H1 (cell line): ENCODE results near the gene VDAC2.

ENCODE experiments used
- CEBPB ChIP-seq: IDR thresholded peaks from 2 replicates; pipeline ENCODE4 v1.6.1; 2012; ENCODE audit warnings: low read depth, low read length
- HDAC6 ChIP-seq: IDR thresholded peaks from one replicate; pipeline ENCODE4 v1.7.1; 2012; ENCODE audit warnings: low read depth, mild to moderate bottlenecking, inconsistent platforms, low read length, moderate library complexity
- MAFK ChIP-seq: IDR thresholded peaks from 2 replicates; pipeline ENCODE4 v1.6.1; 2012; ENCODE audit warnings: low read depth, mild to moderate bottlenecking, improper control_type of control experiment, low read length
- POLR2A ChIP-seq, 2 experiments: IDR thresholded peaks; 1 replicate in 1 of 2; 2 replicates in 1 of 2; pipeline ENCODE4 v1.6.1; 2011; ENCODE audit warnings: low read depth in 2 of 2, low read length in 2 of 2, mild to moderate bottlenecking in 2 of 2; ENCODE audit errors: control extremely low read depth in 1 of 2
- POLR2AphosphoS5 ChIP-seq: IDR thresholded peaks from 2 replicates; pipeline ENCODE4 v1.6.1; 2011; ENCODE audit warnings: low read depth, low read length
- TF ChIP-seq, protein P1 (sequence below): IDR thresholded peaks from 2 replicates; pipeline ENCODE4 v1.6.1; 2011; ENCODE audit warnings: low read depth, mild to moderate bottlenecking, low read length; ENCODE audit not compliant: insufficient read depth
- TF ChIP-seq, protein P2 (sequence below), 3 experiments: IDR thresholded peaks; 1 replicate in 2 of 3; 2 replicates in 1 of 3; pipeline versions ENCODE4 v1.5.1 to v1.6.1; 2011; ENCODE audit warnings: low read length in 3 of 3, mild to moderate bottlenecking in 3 of 3, inconsistent platforms in 2 of 3, low read depth in 1 of 3, moderate library complexity in 1 of 3; ENCODE audit not compliant: insufficient read depth in 1 of 3; ENCODE audit errors: control extremely low read depth in 1 of 3

DNA sequence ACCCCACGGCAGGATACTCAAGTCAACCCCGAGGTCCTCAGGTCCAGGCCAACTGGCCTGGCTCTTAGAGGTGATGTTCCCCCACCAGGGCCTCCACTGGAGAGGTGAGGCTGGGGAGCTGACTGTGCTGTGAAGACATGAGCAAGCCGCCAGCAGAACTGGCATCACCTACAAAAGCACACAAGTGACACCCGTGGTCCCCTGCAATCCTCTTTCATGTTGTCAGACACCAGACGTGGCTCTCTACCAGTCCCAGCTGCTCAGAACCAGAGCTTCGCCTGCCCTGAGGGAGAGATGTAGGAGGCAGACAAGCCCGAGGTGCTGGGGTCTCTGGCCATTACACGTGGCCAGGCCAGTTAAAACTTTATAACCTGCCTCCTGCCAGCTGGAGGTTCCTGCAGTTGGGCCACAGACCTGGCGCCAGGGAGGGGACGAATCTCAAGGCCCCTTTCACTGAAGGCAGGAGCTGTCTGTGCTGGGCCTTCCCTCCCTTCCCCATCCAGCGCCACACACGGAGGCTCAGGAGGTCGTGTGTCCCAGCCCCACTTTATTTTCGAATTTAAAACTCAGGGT lies 22.9 kb downstream of the VDAC2 start:
- TF ChIP-seq, protein P1, sequence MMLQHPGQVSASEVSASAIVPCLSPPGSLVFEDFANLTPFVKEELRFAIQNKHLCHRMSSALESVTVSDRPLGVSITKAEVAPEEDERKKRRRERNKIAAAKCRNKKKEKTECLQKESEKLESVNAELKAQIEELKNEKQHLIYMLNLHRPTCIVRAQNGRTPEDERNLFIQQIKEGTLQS, result no peak
- no peak for TF ChIP-seq POLR2A (IDR thresholded peaks at IDR 0.05; ENCODE audit: control extremely low read depth in 1 of 2, low read depth in 2 of 2, low read length in 2 of 2)
- no peak for TF ChIP-seq CEBPB
- no peak for TF ChIP-seq MAFK
- TF ChIP-seq, protein P2, sequence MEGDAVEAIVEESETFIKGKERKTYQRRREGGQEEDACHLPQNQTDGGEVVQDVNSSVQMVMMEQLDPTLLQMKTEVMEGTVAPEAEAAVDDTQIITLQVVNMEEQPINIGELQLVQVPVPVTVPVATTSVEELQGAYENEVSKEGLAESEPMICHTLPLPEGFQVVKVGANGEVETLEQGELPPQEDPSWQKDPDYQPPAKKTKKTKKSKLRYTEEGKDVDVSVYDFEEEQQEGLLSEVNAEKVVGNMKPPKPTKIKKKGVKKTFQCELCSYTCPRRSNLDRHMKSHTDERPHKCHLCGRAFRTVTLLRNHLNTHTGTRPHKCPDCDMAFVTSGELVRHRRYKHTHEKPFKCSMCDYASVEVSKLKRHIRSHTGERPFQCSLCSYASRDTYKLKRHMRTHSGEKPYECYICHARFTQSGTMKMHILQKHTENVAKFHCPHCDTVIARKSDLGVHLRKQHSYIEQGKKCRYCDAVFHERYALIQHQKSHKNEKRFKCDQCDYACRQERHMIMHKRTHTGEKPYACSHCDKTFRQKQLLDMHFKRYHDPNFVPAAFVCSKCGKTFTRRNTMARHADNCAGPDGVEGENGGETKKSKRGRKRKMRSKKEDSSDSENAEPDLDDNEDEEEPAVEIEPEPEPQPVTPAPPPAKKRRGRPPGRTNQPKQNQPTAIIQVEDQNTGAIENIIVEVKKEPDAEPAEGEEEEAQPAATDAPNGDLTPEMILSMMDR (IDR thresholded peaks at IDR 0.05; ENCODE audit: control extremely low read depth in 1 of 3, insufficient read depth in 1 of 3, low read depth in 1 of 3, low read length in 3 of 3), result no peak
- TF ChIP-seq HDAC6, result no peak
- 0 out of 2 replicates have a peak, but pooled peaks have one; percentile 3 for TF ChIP-seq POLR2AphosphoS5
